OCI-LY7 (cell line): ENCODE data around the gene CSRNP3.

ENCODE experiments used
- EZH2phosphoT487 ChIP-seq: fragments of 200-600 bp; sonication (generic); IDR thresholded peaks from 2 replicates; pipeline ENCODE4 v1.6.1; 2018; ENCODE audit warnings: low read depth, borderline replicate concordance, mild to moderate bottlenecking, mixed run types, antibody characterized with exemption, low read length, moderate library complexity, mixed read lengths
- TF ChIP-seq, protein P1 (sequence below): fragments of 200-600 bp; sonication (generic); conservative IDR thresholded peaks from 2 replicates; pipeline ENCODE4 v1.5.1; 2014; ENCODE audit warnings: mild to moderate bottlenecking, antibody characterized with exemption, low read length, moderate library complexity, mixed read lengths

DNA sequence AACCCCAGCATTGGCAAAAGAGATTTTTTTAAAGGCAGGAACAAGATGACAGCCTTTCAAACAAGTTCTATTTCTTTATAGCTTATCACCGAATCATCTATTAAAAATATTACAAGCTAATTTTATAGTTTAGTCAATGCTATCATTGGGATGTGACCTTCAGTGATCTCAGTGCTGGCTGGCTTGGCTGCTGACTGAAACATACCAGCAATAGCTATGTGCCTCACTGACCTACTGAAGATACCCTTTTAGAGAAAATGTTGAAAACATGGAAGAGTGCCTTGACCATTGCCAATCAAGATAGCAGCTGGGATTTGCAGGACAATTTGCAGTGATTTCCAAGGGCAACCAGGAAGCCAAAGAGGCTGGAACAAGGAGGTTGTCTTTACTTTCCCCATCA is 44.0 kb downstream of the CSRNP3 start:
- TF ChIP-seq, protein P1, sequence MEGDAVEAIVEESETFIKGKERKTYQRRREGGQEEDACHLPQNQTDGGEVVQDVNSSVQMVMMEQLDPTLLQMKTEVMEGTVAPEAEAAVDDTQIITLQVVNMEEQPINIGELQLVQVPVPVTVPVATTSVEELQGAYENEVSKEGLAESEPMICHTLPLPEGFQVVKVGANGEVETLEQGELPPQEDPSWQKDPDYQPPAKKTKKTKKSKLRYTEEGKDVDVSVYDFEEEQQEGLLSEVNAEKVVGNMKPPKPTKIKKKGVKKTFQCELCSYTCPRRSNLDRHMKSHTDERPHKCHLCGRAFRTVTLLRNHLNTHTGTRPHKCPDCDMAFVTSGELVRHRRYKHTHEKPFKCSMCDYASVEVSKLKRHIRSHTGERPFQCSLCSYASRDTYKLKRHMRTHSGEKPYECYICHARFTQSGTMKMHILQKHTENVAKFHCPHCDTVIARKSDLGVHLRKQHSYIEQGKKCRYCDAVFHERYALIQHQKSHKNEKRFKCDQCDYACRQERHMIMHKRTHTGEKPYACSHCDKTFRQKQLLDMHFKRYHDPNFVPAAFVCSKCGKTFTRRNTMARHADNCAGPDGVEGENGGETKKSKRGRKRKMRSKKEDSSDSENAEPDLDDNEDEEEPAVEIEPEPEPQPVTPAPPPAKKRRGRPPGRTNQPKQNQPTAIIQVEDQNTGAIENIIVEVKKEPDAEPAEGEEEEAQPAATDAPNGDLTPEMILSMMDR, result no peak
- TF ChIP-seq EZH2phosphoT487, result no peak
